ENCODE measurements around the gene NANS. TPM values are rescaled to one million over a fixed set of nuclear protein-coding genes. Genes with fewer than 3 reads are reported as not detected.
A peak's percentile ranks its signal among the peaks of the same experiment; 100 is the strongest.

The NANS gene
- 10 to 100 TPM; 31.4 to 45.2 TPM for total RNA-seq

- intact Hi-C loops (cut with DNase I) = no loop called here
- 0 to 2% methylated on average over 23 to 71 of the region's 80 CpGs for WGBS, 2 donors
- Histone ChIP-seq H3K27me3 (no peaks in the 10 kb centered on the region), H3K9me3 (no peaks in the 10 kb centered on the region), H3K4me1 (peaks cover 32% of the 10 kb centered on the region), H3K4me3 (peak within 1 kb of the TSS; percentile 12 to 71), H3K27ac (peak within 1 kb of the TSS; percentile 80 to 99 (median 94)), H3K36me3 (replicated peaks in 1 of 2; ENCODE audit: insufficient read depth in 1 of 2, low read depth in 2 of 2) (no peaks in the 10 kb centered on the region)
- DNase-seq (peak; percentile 94 to 96 (median 95)), ATAC-seq (peak; percentile 96)
- peak; percentile 96 to 97 (median 97) for TF ChIP-seq POLR2A (IDR thresholded peaks at IDR 0.05)
- no peak for TF ChIP-seq CTCF (IDR thresholded peaks at IDR 0.05)
These were observed at the start of gene NANS for GRCh38 chr9:98056269-98057137. NANS (plus strand) TSS chr9:98056732; CDS start chr9:98056809, 77 bp downstream.

GRCh38 chr9:98007251-98007928, 49.1 kb upstream of the NANS start:
- Histone ChIP-seq H3K4me3 (no peak overlapping the region), H3K36me3 (replicated peaks in 1 of 2; ENCODE audit: insufficient read depth in 1 of 2, low read depth in 2 of 2) (peaks cover 4 to 20% of the 10 kb centered on the region in 2 donors), H3K27me3 (no peaks in the 10 kb centered on the region), H3K4me1 (peaks cover 8% of the 10 kb centered on the region), H3K9me3 (no peaks in the 10 kb centered on the region), H3K27ac (no peak overlapping the region)
- intact Hi-C loops (cut with DNase I) = no loop called here
- DNase-seq (no peak), ATAC-seq (no peak)
- 78 to 84% methylated on average over 13 of the region's 13 CpGs for WGBS, 2 donors
- TF ChIP-seq POLR2A (IDR thresholded peaks at IDR 0.05) = no peak
- no peak for TF ChIP-seq CTCF (IDR thresholded peaks at IDR 0.05)

GRCh38 chr9:98008764-98009163, 47.8 kb upstream of the NANS start:
- peaks cover 7 to 23% of the 10 kb centered on the region in 2 donors for H3K36me3 ChIP-seq (replicated peaks in 1 of 2; ENCODE audit: insufficient read depth in 1 of 2, low read depth in 2 of 2)
- TF ChIP-seq POLR2A (IDR thresholded peaks at IDR 0.05) = no peak
- TF ChIP-seq CTCF (IDR thresholded peaks at IDR 0.05) = no peak
- H3K4me1 ChIP-seq = no peaks in the 10 kb centered on the region
- intact Hi-C loops (cut with DNase I) = no loop called here
- ATAC-seq (no peak), DNase-seq (no peak)
- H3K27me3 ChIP-seq = no peaks in the 10 kb centered on the region
- no peaks in the 10 kb centered on the region for H3K9me3 ChIP-seq
- no peak overlapping the region for H3K4me3 ChIP-seq
- 88 to 91% methylated on average over 3 of the region's 3 CpGs for WGBS, 2 donors
- no peak overlapping the region for H3K27ac ChIP-seq

GRCh38 chr9:98009437-98009836, 47.1 kb upstream of the NANS start:
- H3K36me3 ChIP-seq (replicated peaks in 1 of 2; ENCODE audit: insufficient read depth in 1 of 2, low read depth in 2 of 2) = peaks cover 7 to 25% of the 10 kb centered on the region in 2 donors
- no peaks in the 10 kb centered on the region for H3K4me1 ChIP-seq
- no peaks in the 10 kb centered on the region for H3K27me3 ChIP-seq
- TF ChIP-seq POLR2A (IDR thresholded peaks at IDR 0.05) (no peak), CTCF (IDR thresholded peaks at IDR 0.05) (no peak)
- no peaks in the 10 kb centered on the region for H3K9me3 ChIP-seq
- intact Hi-C loops (cut with DNase I) = no loop called here
- DNase-seq = no peak
- WGBS, 2 donors = 81 to 91% methylated on average over 6 of the region's 6 CpGs
- no peak for ATAC-seq
- no peak overlapping the region for H3K4me3 ChIP-seq
- no peak overlapping the region for H3K27ac ChIP-seq

All from body of pancreas (tissue), 4 donors.